Ovary (tissue), 9 donors: ENCODE results near the gene LDB3. TPM values are rescaled to one million over a fixed set of nuclear protein-coding genes. Genes with fewer than 3 reads are reported as not detected.

ENCODE experiments used
- DNase-seq, 5 donors: peaks; one replicate each; pipeline ENCODE4 v3.0.0-alpha.2; 2019 to 2020
- H3K27ac ChIP-seq, 2 donors: fragments of 200-600 bp; one replicate each; pipeline versions ENCODE4 v1.5.1 to v1.8.0; 2019 to 2022
- H3K27me3 ChIP-seq: fragments of 200-600 bp; one replicate; pipeline ENCODE4 v1.8.0; 2022
- H3K36me3 ChIP-seq: fragments of 200-600 bp; sonication (generic); one replicate; pipeline ENCODE4 v1.5.1; 2019
- H3K4me1 ChIP-seq: one replicate; pipeline ENCODE4 v1.8.1; 2013; ENCODE audit warnings: mild to moderate bottlenecking, moderate library complexity; ENCODE audit not compliant: insufficient read depth
- H3K4me3 ChIP-seq: fragments of 200-600 bp; sonication (generic); one replicate; pipeline ENCODE4 v1.5.1; 2017
- H3K9me3 ChIP-seq, 2 donors: fragments of 200-600 bp in 1 of 2; sonication (generic) in 1 of 2; one replicate each; pipeline versions ENCODE4 v1.5.1 to v1.8.1; 2013 to 2019; ENCODE audit warnings: mild to moderate bottlenecking in 1 of 2, moderate library complexity in 1 of 2
- CTCF ChIP-seq, 3 donors: fragments of 450-650 bp in 2 of 3; fragments of 200-600 bp in 1 of 3; IDR thresholded peaks; one replicate each; pipeline versions ENCODE4 v1.5.1 to v1.8.0; 2016 to 2022; ENCODE audit warnings: antibody characterized with exemption in 3 of 3, mild to moderate bottlenecking in 1 of 3
- EP300 ChIP-seq: sonication (generic); formaldehyde crosslinking; IDR thresholded peaks from one replicate; pipeline ENCODE4 v1.6.1; 2017; ENCODE audit warnings: antibody characterized with exemption
- POLR2A ChIP-seq: fragments of 450-650 bp; IDR thresholded peaks from one replicate; pipeline ENCODE4 v1.6.1; 2017; ENCODE audit warnings: antibody characterized with exemption, mild to moderate bottlenecking, moderate library complexity
- WGBS, 3 donors: extraction: QIAGEN DNeasy Blood & Tissue Kit in 1 of 3; methylation state at CpG; one replicate each; pipeline versions ENCODE4 v1.1.5 to v1.1.7; 2013 to 2017; 5-methylcytosine and 5-hydroxymethylcytosine counted together
- intact Hi-C, 4 donors: fragments of 100-400 bp; cut with DNase I; formaldehyde crosslinking; loops; one replicate each; pipeline versions ENCODE4 v1.11.0 to v1.15.1; 2022 to 2023
- polyA plus RNA-seq, 2 donors: library from polyadenylated mRNA; stranded (reverse); fragments of 200-250 nt in 1 of 2; fragments of 350-450 nt in 1 of 2; fragmentation: Illumina TruSeq in 1 of 2; extraction: RNeasy Lipid Tissue Mini Kit (QIAGEN cat#74804) in 1 of 2; gene quantifications; one replicate each; pipeline ENCODE4 v1.2.3, GENCODE V29; 2013 to 2014
- total RNA-seq, 7 donors: library from RNA; depleted of rRNA in 2 of 7; stranded (reverse); fragments of >200 nt in 2 of 7; fragmentation: NEBNext Ultra II Directional in 3 of 7; extraction: Animal tissue kit (Norgen Biotek cat#: 25700) in 3 of 7; gene quantifications; one replicate each; pipeline versions ENCODE4 v1.1.0 to v1.2.4, GENCODE V29; 2016 to 2023
- donor health status: DM: no; HTN: no; CAD: no; lungs with moderate emphysema.
- donor health status: DM: no; HTN: no; CAD: no.
- donor health status: Bipolar disorder and iron deficiency.
- donor health status: DM: yes; HTN: yes; CAD: no.
- donor health status: DM: no; HTN: no; CAD: no.
- donor health status: DM: yes; HTN: yes; CAD: no.

Gene LDB3
- total and polyA plus RNA-seq, 9 donors, result 1.5 to 12.9 (median 3.6) TPM

- peak in 1 of 5 donors; percentile 46 for DNase-seq
- Histone ChIP-seq H3K27ac (peak overlapping the region in 1 of 2 donors; percentile 32), H3K36me3 (no peaks in the 10 kb centered on the region), H3K4me1 (peaks cover 10% of the 10 kb centered on the region), H3K27me3 (no peaks in the 10 kb centered on the region), H3K4me3 (no peak overlapping the region), H3K9me3 (no peaks in the 10 kb centered on the region)
- intact Hi-C loops, result loop anchor here in 1 of 4 donors (5.0 kb wide), 1 partner anchor 209 kb away; no protein-coding TSS in a partner anchor
- TF ChIP-seq CTCF (IDR thresholded peaks at IDR 0.05) (no peak), EP300 (no peak), POLR2A (no peak)
- WGBS, 3 donors, result 29 to 57% (median 40%) methylated on average over 1 to 2 of the region's 2 CpGs
These were observed 25.0 kb downstream of the LDB3 start for GRCh38 chr10:86693275-86693674.

- no peaks in the 10 kb centered on the region for H3K9me3 ChIP-seq
- DNase-seq, result peak; percentile 64 to 88 (median 75)
These were observed 25.5 kb downstream of the LDB3 start for GRCh38 chr10:86693721-86694369.

GRCh38 chr10:86698207-86698940 is 30.1 kb downstream of the LDB3 start:
- Histone ChIP-seq H3K27me3 (no peaks in the 10 kb centered on the region), H3K27ac (no peak overlapping the region), H3K36me3 (no peaks in the 10 kb centered on the region), H3K9me3 (no peaks in the 10 kb centered on the region), H3K4me1 (no peaks in the 10 kb centered on the region), H3K4me3 (no peak overlapping the region)
- TF ChIP-seq POLR2A, result no peak
- no peak for TF ChIP-seq CTCF (IDR thresholded peaks at IDR 0.05)
- no peak for TF ChIP-seq EP300
- WGBS, 3 donors, result 79 to 91% (median 86%) methylated on average over 9 of the region's 9 CpGs
- intact Hi-C loops, result no loop called here
- no peak for DNase-seq

More at GRCh38 chr10:86693721-86694369, 25.5 kb downstream of the LDB3 start:
- WGBS, 3 donors, result 8 to 14% (median 12%) methylated on average over 10 of the region's 10 CpGs
- H3K4me3 ChIP-seq, result no peak overlapping the region
- intact Hi-C loops, result loop anchor here in 1 of 4 donors (5.0 kb wide), 1 partner anchor 208 kb away; no protein-coding TSS in a partner anchor
- H3K27ac ChIP-seq, result peak overlapping the region in 1 of 2 donors; percentile 32
- no peaks in the 10 kb centered on the region for H3K36me3 ChIP-seq
- no peaks in the 10 kb centered on the region for H3K27me3 ChIP-seq
- peaks cover 9% of the 10 kb centered on the region for H3K4me1 ChIP-seq
- TF ChIP-seq POLR2A, result no peak
- peak; percentile 58 to 67 (median 59) for TF ChIP-seq CTCF (IDR thresholded peaks at IDR 0.05)

- Histone ChIP-seq H3K4me1 (no peaks in the 10 kb centered on the region), H3K9me3 (no peaks in the 10 kb centered on the region), H3K27ac (no peak overlapping the region), H3K27me3 (no peaks in the 10 kb centered on the region), H3K4me3 (no peak overlapping the region), H3K36me3 (no peaks in the 10 kb centered on the region)
- WGBS, 3 donors, result 87 to 93% (median 87%) methylated on average over 7 of the region's 7 CpGs
- no peak for DNase-seq
- no peak for TF ChIP-seq EP300
- no peak for TF ChIP-seq CTCF (IDR thresholded peaks at IDR 0.05)
- no peak for TF ChIP-seq POLR2A
- intact Hi-C loops, result no loop called here
These were observed 30.8 kb downstream of the LDB3 start for GRCh38 chr10:86699125-86699524.
